ENCODE results near the gene ABHD16B. TPM values are rescaled to one million over a fixed set of nuclear protein-coding genes. Genes with fewer than 3 reads are reported as not detected.

ABHD16B gene
- total RNA-seq, 1 donor = not detected

DNA sequence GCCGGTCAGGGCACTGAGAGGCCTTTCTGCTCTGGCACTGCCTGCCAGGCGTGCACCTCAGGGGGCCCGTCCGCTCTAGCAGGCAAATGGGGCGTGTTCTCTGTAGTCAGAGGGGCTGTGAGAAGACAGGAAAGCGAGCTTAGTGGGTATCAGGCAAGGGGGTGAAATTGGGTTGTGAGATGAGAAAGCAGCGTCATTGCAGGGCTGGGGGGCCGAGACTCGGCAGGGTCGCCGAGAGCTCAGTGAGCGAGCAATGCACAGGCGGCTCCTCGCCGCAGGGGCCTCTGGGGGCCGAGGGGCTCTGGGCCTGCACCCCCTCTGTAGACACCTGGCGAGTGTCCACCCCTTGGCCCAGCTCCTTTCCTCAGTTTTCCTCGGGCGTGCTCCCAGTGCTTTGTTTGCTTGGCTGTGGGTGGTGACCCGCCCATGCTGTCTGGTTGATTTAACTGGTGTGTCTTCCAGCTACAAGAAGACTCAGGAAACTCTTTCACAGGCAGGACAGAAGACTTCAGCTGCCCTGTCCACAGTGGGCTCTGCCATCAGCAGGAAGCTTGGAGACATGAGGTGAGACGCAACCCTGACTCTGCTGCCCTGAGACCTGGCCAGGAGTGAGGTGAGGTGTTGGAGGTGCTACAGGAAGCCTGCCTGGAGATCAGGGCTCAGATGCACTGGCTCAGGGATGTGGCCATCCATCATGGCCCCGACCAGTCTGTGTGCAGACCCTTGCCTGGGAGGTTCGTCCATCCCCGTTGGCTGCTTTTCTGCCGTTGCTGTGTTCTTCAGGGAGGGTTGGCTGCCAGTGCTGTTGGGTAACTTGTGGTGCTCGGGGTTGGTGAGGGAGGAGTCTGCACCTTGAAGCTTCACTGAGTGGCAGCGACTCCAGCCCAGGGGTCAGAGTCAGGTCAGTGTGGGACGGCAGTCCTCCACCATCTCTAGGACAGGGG lies 21.2 kb downstream of the ABHD16B start:
- H3K9me3 ChIP-seq (ENCODE audit: low read depth, low read length) = no peaks in the 10 kb centered on the region
- H3K4me3 ChIP-seq (ENCODE audit: insufficient read depth, low read length) = no peak overlapping the region
- H4K20me1 ChIP-seq (ENCODE audit: insufficient read depth, low read length) = peaks cover 76% of the 10 kb centered on the region
- DNase-seq (ENCODE audit: insufficient read length, low spot score, missing footprints) = peak; percentile 66
- H3K27me3 ChIP-seq (ENCODE audit: insufficient read depth, low read length) = no peaks in the 10 kb centered on the region
- H3K36me3 ChIP-seq (ENCODE audit: insufficient read depth, low read length) = peaks cover 65% of the 10 kb centered on the region
- no peak overlapping the region for H3K27ac ChIP-seq (ENCODE audit: low read depth, low read length)
- H3K4me2 ChIP-seq (ENCODE audit: insufficient read depth, low read length) = no peak overlapping the region
- TF ChIP-seq, protein P1, sequence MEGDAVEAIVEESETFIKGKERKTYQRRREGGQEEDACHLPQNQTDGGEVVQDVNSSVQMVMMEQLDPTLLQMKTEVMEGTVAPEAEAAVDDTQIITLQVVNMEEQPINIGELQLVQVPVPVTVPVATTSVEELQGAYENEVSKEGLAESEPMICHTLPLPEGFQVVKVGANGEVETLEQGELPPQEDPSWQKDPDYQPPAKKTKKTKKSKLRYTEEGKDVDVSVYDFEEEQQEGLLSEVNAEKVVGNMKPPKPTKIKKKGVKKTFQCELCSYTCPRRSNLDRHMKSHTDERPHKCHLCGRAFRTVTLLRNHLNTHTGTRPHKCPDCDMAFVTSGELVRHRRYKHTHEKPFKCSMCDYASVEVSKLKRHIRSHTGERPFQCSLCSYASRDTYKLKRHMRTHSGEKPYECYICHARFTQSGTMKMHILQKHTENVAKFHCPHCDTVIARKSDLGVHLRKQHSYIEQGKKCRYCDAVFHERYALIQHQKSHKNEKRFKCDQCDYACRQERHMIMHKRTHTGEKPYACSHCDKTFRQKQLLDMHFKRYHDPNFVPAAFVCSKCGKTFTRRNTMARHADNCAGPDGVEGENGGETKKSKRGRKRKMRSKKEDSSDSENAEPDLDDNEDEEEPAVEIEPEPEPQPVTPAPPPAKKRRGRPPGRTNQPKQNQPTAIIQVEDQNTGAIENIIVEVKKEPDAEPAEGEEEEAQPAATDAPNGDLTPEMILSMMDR (IDR thresholded peaks at IDR 0.05; ENCODE audit: extremely low read depth, low read depth, low read length) = no peak
- peaks cover 83% of the 10 kb centered on the region for H3K79me2 ChIP-seq (ENCODE audit: insufficient read depth, low read length)
- H2AFZ ChIP-seq (ENCODE audit: low read length) = no peak overlapping the region
- no peaks in the 10 kb centered on the region for H3K4me1 ChIP-seq (ENCODE audit: insufficient read depth, low read length)

DNA sequence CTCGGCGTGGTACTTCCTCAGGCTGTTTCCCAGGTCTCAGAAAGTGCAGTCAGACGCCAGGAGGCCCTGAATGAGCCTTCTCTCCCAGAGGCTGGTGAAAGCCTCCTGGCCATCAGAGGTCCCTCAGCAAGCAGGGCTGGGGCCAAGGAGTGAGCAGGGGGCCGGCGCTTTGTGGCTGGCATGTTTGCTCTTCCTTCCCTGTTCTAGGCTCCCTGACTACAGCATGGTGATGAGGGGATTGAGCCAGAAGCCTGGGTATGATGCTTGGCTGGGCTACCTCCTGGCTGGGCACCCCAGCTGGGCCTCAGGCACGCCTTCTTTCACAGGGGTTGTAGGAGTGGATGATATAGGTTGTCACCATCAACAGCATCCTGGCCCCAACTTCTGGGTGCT lies 21.9 kb downstream of the ABHD16B start:
- peaks cover 66% of the 10 kb centered on the region for H3K36me3 ChIP-seq (ENCODE audit: insufficient read depth, low read length)
- TF ChIP-seq, protein P1 (IDR thresholded peaks at IDR 0.05; ENCODE audit: extremely low read depth, low read depth, low read length) = no peak
- no peaks in the 10 kb centered on the region for H3K9me3 ChIP-seq (ENCODE audit: low read depth, low read length)
- no peak overlapping the region for H2AFZ ChIP-seq (ENCODE audit: low read length)
- H3K27ac ChIP-seq (ENCODE audit: low read depth, low read length) = no peak overlapping the region
- peak; percentile 77 for DNase-seq (ENCODE audit: insufficient read length, low spot score, missing footprints)
- H3K4me2 ChIP-seq (ENCODE audit: insufficient read depth, low read length) = no peak overlapping the region
- H3K4me3 ChIP-seq (ENCODE audit: insufficient read depth, low read length) = no peak overlapping the region
- no peaks in the 10 kb centered on the region for H3K27me3 ChIP-seq (ENCODE audit: insufficient read depth, low read length)
- no peaks in the 10 kb centered on the region for H3K4me1 ChIP-seq (ENCODE audit: insufficient read depth, low read length)
- peaks cover 83% of the 10 kb centered on the region for H3K79me2 ChIP-seq (ENCODE audit: insufficient read depth, low read length)
- H4K20me1 ChIP-seq (ENCODE audit: insufficient read depth, low read length) = peaks cover 76% of the 10 kb centered on the region

DNA sequence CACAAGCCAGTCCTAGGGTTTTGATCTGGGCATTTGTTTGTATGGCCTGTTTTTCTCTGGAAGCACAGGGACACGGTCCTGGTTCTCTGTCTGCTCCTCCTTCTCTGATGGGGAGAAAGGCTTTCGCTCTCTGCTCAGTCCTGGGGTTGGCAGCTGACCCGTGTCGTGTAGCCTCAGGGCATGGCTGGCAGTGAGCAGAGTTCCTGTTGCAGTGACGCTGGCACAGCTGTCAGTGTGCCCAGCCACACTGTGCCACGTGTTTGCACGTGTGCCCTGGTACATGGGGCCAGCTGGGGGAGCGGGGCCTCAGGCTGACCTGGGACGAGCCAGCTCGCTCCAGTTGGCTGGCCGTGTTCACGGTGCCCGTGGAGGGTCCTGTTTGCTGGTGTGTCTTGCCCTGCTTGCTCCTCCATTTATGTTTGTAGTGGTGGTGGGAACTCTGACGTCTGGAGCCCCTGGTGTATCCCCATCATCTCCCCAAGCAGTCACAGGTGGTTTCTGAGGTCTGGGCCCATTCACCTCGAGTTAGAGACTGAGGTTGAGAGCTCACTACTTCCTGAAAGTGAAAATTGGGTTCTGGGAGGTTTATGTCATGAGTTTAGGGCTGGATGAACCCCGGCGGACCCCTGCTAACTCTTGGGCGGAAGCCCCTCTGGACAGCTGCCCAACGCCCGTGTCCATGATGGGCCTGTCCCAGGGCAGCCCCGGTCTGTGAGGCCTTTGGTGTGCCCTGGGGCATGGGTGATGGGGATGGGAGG lies 23.4 kb downstream of the ABHD16B start:
- TF ChIP-seq, protein P1 (IDR thresholded peaks at IDR 0.05; ENCODE audit: extremely low read depth, low read depth, low read length) = no peak
- Histone ChIP-seq H2AFZ (ENCODE audit: low read length) (no peak overlapping the region), H3K79me2 (ENCODE audit: insufficient read depth, low read length) (peaks cover 79% of the 10 kb centered on the region), H3K27me3 (ENCODE audit: insufficient read depth, low read length) (no peaks in the 10 kb centered on the region), H3K4me2 (ENCODE audit: insufficient read depth, low read length) (no peak overlapping the region), H3K9me3 (ENCODE audit: low read depth, low read length) (no peaks in the 10 kb centered on the region), H3K36me3 (ENCODE audit: insufficient read depth, low read length) (peaks cover 68% of the 10 kb centered on the region), H3K27ac (ENCODE audit: low read depth, low read length) (no peak overlapping the region), H4K20me1 (ENCODE audit: insufficient read depth, low read length) (peaks cover 73% of the 10 kb centered on the region), H3K4me1 (ENCODE audit: insufficient read depth, low read length) (peaks cover 2% of the 10 kb centered on the region), H3K4me3 (ENCODE audit: insufficient read depth, low read length) (no peak overlapping the region)
- DNase-seq (ENCODE audit: insufficient read length, low spot score, missing footprints) = peak; percentile 68
